ENCODE measurements around the gene SLX4IP.
"Not testable (repeated sequence)": the region's sequence is repeated elsewhere in the genome, so short reads cannot be mapped to it uniquely, and the experiment has no call there.

SLX4IP gene

DNA sequence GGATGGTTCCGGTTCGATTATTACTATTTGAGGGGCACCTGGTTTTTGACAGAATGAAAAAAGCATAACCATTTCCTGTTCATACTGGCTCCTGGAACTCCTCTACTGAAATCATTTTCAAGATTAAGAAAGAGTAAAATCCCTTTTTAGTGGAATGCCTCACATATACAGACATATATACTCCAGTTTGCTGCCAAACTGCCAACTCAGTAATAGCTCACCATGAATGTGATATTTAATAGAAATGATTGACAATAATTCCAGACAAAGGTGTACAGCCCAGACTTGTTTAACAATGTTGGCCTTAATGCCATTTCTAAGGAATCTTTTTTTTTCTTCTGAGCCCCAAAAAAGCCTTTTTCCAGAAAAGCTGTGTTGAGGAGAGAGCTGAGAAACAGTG is 145.6 kb downstream of the SLX4IP start:
- DNase-seq, result no peak

GRCh38 chr20:10581823-10582222 is 146.7 kb downstream of the SLX4IP start:
- DNase-seq, result no peak

- no peak for DNase-seq
Measured at GRCh38 chr20:10584371-10584770, 149.3 kb downstream of the SLX4IP start.

DNA sequence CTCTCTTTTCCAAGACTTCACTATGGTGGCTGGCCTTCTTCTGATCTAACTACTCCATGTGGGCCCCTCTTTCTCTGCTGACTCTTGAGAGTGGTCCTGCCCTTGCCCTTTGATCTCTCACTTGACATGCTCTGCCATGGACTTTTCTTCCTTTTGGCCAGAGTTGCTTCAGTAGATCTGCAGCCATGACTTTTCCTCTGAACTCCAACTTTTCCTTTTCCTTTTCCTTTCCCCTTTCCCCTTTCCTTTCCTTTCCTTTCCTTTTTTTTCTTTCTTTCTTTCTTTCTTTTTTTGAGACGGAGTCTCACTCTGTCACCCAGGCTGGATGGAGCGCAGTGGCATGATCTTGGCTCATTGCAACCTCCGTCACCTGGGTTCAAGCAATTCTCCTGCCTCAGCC is 150.2 kb downstream of the SLX4IP start:
- no peak for DNase-seq

- no peak for DNase-seq
Measured at GRCh38 chr20:10586296-10586695, 151.2 kb downstream of the SLX4IP start.

GRCh38 chr20:10590446-10590845 is 155.3 kb downstream of the SLX4IP start:
- DNase-seq, result not testable (repeated sequence)

DNA sequence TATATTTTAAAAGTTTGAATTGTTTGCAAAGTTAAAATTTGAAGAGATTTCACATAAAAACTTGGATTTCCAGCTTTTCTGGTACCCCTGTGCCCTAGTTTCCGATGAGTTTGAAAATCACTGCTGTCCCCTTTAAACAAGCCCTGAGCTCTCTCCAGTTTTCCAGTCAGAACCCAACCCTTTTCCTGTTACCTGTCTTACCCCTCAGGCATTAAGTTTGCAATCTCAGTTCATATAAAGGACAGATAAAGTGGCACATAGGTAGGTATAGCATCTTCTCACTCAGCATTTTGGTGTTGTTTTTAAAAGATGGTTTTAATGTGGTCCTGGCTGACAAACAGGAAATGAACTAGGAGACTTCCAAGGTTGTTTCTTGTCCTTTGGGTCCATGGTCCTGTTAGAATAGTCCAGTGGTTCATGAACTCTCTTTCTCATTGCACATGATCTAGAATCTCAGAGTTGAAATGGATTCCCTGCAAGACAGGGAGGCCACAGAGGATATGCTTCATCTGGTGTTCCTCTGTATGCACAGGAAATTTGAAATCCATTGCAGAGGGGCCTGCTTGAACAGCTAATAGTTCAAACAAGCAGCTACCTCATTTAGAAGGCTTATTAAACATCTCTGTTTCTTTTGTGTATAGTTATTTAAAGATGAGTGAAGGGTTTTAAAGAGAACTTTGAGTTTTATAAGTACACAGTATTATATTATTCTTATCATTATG is 156.0 kb downstream of the SLX4IP start:
- DNase-seq, result no peak

DNA sequence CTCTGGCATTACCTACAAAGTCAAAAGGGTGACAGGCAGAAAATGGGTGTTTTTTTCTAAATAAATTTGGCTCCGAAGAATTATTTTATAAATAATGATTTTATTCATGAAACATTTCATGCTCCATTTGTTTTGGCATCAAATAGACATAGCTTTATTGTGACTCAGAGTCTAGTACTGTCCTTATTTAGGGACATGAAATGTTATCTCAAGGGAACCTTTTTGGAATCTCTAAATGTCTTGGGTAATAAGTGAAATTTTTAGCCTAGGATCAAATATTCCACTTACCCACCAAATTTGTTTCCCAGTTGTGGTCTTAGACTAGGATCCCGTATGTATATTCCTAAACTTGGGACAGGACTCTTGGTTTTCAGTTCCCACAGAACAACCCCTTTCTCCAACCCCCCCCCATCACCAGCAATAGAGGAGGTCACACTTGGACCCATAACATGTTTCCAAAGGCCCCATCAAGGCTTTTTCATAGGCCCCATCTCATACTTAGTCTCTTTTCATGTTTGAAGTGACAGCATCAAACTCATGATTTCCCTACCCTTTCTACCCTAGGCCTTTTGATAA is 156.9 kb downstream of the SLX4IP start:
- DNase-seq, result no peak

DNA sequence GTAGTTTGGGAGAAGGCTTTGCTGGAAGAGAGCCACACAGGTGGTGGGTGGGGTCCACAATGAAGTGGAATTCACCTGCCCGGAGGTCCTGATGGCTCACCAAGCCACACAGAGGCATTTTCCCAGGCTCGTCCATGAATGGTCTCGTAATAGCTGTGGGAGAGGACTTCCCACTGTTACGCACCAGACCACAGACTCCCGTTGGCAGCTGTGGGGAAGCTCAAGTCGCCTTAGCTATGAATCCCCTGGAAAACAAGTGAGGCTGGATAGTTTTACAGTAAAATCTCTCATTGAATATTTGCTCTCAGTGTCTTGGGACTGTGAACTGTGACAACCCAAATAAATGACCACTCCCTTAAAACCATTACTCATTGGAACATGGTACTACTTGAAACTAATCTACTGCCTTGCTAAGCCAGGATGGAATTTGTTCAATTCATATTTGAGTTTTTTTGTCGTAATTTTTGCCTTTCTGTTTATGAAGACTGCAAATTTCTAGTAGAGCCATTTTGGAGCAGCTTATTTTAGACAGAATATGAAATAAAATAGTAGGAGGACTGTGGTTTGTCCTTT is 159.3 kb downstream of the SLX4IP start:
- DNase-seq, result no peak

GRCh38 chr20:10595266-10595665 is 160.2 kb downstream of the SLX4IP start:
- DNase-seq, result no peak

DNA sequence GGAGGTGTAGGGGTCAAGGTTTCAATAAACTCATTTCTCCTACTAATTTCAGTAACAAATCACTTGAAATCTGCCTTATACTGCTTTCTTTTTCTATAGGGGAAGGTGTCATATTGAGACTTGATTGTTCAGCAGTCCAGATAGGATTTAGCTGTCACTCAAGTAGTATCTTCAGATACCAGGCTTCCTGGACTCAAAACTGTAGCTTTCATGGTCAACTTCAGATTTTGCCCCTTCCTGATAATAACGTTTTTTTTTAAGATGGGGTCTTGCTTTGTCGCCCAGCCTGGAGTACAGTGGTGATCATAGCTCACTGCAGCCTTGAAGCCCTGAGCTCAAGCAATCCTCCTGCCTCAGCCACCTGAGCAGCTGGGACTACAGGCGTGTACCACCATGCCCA is 160.9 kb downstream of the SLX4IP start:
- no peak for DNase-seq

DNA sequence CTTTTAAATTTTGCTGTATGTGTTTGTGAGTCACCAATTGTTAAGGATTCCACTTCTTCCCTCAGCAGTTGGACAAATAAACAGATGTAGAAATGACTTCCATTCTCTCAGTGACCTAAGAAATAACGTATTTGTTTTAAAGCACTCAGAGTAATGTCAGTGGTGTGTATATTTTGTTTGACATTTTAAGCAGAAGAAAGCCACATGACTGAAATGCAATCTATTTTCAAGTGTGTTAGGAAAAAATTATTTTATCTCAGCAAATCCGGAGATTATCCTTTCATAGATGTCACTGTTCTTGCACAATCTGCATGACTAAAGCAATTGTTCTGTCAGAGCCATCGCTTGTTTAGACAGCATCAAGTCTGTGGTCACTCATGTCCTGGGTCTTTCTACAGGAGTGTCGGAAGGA is 161.6 kb downstream of the SLX4IP start:
- no peak for DNase-seq

- DNase-seq, result no peak
Measured at GRCh38 chr20:10597637-10598036, 162.5 kb downstream of the SLX4IP start.

DNA sequence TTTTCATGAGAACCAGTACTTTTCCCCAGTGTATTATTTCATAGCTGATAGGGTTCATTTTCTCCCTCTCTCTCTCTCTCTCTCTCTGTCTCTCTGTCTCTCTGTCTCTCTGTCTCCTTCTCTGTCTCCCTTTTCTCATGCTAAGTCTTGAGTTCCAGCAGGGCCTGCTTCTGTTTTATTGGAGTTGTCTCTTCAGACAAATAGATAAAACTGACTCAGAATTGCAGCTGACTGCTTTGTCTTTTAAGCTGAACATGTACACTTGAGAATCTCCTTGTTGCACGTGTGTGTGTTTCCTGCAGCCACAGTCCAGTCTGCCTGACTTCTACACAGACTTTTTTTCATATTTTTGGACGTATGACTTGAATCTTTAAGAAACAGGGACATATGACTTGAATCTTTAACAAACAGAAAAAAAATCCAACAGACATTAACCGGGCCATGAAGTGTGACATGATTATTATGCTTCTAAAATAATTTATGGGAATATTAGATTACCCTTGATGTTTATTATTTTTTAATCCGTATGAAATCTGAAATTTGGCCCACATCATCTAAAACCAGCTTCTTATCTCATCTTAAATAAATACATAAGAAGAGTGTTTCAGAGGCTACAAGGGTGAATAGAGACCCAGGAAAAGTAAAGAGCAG is 167.2 kb downstream of the SLX4IP start:
- DNase-seq, result no peak

DNA sequence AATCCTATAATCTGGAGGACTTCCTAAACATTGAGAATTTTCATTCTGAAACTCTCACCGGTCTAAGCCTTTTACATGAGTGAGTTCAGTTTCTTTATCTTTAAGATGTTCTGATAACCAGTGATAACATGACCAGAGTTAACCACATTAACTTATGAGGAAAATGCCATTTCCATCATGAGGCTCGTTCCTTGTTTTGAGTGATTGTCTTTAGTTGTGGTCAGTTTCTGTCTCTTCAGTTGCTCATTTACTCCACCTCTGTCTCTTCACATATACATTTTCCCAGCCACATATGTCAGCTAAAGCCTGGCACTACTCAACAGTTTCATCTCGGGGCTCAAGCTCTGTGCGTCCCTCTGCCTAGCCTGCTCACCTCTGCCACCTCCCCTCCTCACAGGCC is 168.3 kb downstream of the SLX4IP start:
- DNase-seq, result peak in 1 of 2 experiments; percentile 17

DNA sequence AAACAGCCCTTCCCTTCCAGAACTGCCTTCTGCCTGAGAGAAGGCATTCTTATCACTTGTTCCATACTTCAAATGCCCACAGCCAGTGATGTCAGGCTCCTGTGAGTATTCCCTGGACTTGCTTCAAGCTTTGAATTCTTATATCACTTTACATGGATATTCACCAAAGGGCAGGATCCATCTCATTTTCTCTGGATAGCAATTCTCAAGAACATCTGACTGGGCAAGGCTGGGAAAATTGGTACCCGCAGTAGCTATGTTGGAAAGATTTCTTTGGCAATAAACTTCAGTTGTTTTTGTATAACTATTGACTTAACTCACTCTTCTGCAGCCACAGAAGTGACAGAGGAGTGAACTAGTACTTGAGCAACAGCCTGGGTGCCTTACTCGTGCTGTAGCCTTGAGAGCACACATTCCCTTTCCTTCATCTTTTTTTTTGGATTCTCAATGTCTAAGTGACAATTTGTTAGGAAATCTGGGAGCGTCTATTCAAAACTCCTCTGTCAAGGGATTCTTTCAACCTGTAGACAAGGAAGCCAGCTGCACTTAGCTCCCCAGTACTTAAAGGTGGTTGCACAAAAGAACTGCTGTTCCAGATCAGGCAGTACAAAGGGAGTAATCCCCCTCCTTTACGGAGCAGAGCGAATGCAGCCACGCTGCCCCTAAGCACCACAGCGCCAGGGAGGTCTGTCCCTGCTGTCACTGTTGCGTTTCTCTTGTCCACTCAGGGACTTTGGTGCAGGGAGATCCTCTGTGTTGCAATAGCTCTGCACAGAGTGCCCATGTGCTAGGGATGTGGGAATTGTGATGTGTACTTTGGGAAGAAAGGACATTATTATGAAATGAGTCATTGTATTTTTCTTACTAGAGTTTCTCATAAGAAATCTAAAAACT is 169.1 kb downstream of the SLX4IP start:
- no peak for DNase-seq

DNA sequence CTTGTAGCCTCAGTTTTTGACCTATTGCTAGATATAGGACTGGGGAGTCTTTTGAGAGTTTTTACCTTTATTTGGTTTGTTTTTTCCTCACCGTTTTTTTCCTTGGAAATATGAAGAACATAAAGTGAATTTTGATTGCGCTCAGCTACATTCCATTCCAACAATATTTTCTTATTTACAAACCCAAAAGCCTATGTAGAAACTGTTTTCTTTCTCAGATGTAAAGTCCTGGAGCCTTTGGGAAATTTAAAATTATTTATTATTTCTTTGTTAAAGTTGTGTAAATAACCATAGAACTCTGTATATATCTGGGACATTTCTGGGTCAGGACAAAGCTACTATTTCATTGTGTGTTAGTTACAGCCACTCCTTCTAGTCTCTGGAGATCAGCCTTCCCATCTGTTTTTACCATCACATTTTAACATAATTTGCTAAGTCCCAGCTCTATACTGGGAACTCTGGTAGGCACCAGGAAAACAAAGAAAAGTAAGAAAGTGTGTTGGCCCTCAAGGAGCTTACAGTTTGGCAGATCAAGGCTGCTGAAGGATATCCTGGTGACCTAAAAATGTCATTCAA is 169.8 kb downstream of the SLX4IP start:
- DNase-seq, result no peak

GRCh38 chr20:10605547-10606195 is 170.6 kb downstream of the SLX4IP start:
- DNase-seq, result no peak

GRCh38 chr20:10609276-10609675 is 174.2 kb downstream of the SLX4IP start:
- DNase-seq, result no peak

DNA sequence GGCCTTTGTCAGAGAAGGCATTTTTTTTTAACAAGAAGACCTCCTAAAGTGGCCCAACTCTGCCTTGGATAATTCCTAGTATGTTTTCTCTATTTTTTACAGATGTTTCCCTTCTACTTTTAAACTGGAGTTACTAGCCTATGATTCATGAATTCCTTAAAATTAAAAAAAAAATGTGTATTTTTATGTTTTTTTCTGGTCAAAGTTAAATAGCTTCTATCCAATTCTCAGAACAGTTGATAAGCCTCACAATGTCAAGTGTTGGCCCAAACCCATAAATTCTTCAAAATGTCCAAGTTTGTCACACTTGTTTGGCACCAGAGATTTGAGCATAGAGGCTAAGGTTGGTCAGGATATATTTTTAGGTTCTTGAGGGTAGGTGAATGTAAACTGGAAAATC is 174.7 kb downstream of the SLX4IP start:
- no peak for DNase-seq

DNA sequence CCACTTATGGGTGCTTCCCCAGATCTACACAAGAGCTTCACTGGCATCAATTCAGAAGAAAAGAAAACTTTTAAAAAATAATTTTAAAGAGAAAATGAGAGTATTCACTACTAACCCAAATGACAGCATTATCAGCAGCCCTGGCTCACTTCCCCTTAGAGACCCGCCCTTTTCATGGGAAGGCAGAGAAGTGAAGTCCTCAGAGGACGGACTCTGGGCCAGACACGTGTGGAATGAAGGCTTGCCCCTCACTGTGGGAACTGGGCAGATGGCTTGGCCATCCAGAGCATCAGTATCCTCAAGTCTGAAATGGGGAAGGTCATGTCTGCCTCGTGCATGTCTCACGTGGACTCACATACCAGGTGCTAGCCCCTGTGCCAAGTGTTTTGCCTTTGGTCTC is 175.1 kb downstream of the SLX4IP start:
- DNase-seq, result no peak

GRCh38 chr20:10611357-10611756 is 176.3 kb downstream of the SLX4IP start:
- DNase-seq, result peak; percentile 10 to 18
